GM12878 (cell line): ENCODE results near the gene ADGRL2. TPM values are rescaled to one million over a fixed set of nuclear protein-coding genes. Genes with fewer than 3 reads are reported as not detected.

ENCODE experiments used
- ATAC-seq: fragments of 200-7000 bp; cut with Tn5 transposase; 3 replicates; pipeline ENCODE4 v1.9.1; 2020; ENCODE audit warnings: mild to moderate bottlenecking, moderate library complexity
- BruUV-seq: library from RNA; stranded (reverse); fragments of 400-500 nt; replicated peaks from 2 replicates; lab custom pipeline; 2021; lab: Mats Ljungman, UMichigan
- CTCF ChIA-PET: fragments of 300-600 bp; sonication (Branson Sonifier 250); formaldehyde crosslinking; extraction: SDS; loops from one replicate; lab custom pipeline; 2021; ENCODE audit warnings: inconsistent platforms; lab: Yijun Ruan, JAX
- POLR2A ChIA-PET: fragments of 350-600 bp; formaldehyde crosslinking; extraction: SDS; loops from one replicate; lab custom pipeline; 2021; ENCODE audit warnings: inconsistent platforms; lab: Charles Lee
- RAD21 ChIA-PET: fragments of 300-600 bp; sonication (Branson Sonifier 250); formaldehyde crosslinking; loops from one replicate; lab custom pipeline; 2023; ENCODE audit warnings: antibody characterized with exemption; ENCODE audit not compliant: unreplicated experiment; lab: Charles Lee
- SMC1A ChIA-PET: fragments of 300-600 bp; sonication (Branson Sonifier 250); formaldehyde crosslinking; loops from one replicate; lab custom pipeline; 2023; ENCODE audit not compliant: unreplicated experiment, uncharacterized antibody; lab: Charles Lee
- DNase-seq: peaks from one replicate; pipeline ENCODE4 v3.0.0-alpha.2; 2011; ENCODE audit warnings: low read depth, low spot score
- FAIRE-seq: peaks from 3 replicates; lab custom pipeline; 2011; peaks lifted over from hg19 to GRCh38; lab: Jason Lieb, UNC
- H2AFZ ChIP-seq: 2 replicates; pipeline ENCODE4 v1.6.0; 2011; ENCODE audit warnings: low read depth, low read length, control low read depth; ENCODE audit not compliant: control insufficient read depth
- H3K27ac ChIP-seq: 2 replicates; pipeline ENCODE4 v1.5.1; 2011; ENCODE audit warnings: control low read depth; ENCODE audit not compliant: control insufficient read depth, insufficient read depth
- H3K27me3 ChIP-seq, 2 experiments: replicated peaks in 1 of 2; 2 replicates each; pipeline versions ENCODE4 v1.6.0 to v1.6.1; 2011; ENCODE audit warnings: low read length in 1 of 2; ENCODE audit not compliant: control insufficient read depth in 2 of 2, insufficient read depth in 2 of 2
- H3K36me3 ChIP-seq, 2 experiments: 2 replicates each; pipeline ENCODE4 v1.5.1; 2011; ENCODE audit warnings: low read length in 1 of 2; ENCODE audit not compliant: control insufficient read depth in 2 of 2, insufficient read depth in 2 of 2
- H3K4me1 ChIP-seq: 2 replicates; pipeline ENCODE4 v1.6.1; 2011; ENCODE audit warnings: mild to moderate bottlenecking, low read length, moderate library complexity, mixed read lengths; ENCODE audit not compliant: control insufficient read depth, insufficient read depth
- H3K4me2 ChIP-seq: 2 replicates; pipeline ENCODE4 v1.6.0; 2011; ENCODE audit warnings: control low read depth; ENCODE audit not compliant: control insufficient read depth, insufficient read depth
- H3K4me3 ChIP-seq: fragments of 200-600 bp; sonication (generic); 2 replicates; pipeline ENCODE4 v1.5.1; 2016
- H3K79me2 ChIP-seq: 2 replicates; pipeline ENCODE4 v1.6.0; 2011; ENCODE audit warnings: low read length; ENCODE audit not compliant: control insufficient read depth, insufficient read depth
- H3K9ac ChIP-seq: 2 replicates; pipeline ENCODE4 v1.8.0; 2011; ENCODE audit warnings: low read length, control low read depth, mixed read lengths; ENCODE audit not compliant: control insufficient read depth, insufficient read depth
- H3K9me3 ChIP-seq: replicated peaks from 3 replicates; pipeline ENCODE4 v1.5.1; 2011; ENCODE audit warnings: mild to moderate bottlenecking, low read length; ENCODE audit not compliant: control insufficient read depth, insufficient read depth
- H4K20me1 ChIP-seq: 2 replicates; pipeline ENCODE4 v1.6.0; 2011; ENCODE audit not compliant: control insufficient read depth, insufficient read depth
- HDGF ChIP-seq: fragments of 450-650 bp; IDR thresholded peaks from 2 replicates; pipeline ENCODE4 v1.6.1; 2016; ENCODE audit warnings: antibody characterized with exemption
- NFXL1 ChIP-seq: fragments of 450-650 bp; IDR thresholded peaks from 2 replicates; pipeline ENCODE4 v1.6.1; 2017; ENCODE audit warnings: antibody characterized with exemption, mild to moderate bottlenecking, borderline replicate concordance
- POU2F2 ChIP-seq: IDR thresholded peaks from 3 replicates; pipeline ENCODE4 v1.6.1; 2011; ENCODE audit warnings: low read depth, mild to moderate bottlenecking, low read length, borderline replicate concordance
- SIX5 ChIP-seq: IDR thresholded peaks from 2 replicates; pipeline ENCODE4 v1.6.1; 2011; ENCODE audit warnings: mild to moderate bottlenecking, low read depth, low read length, moderate library complexity; ENCODE audit not compliant: severe bottlenecking
- SMAD5 ChIP-seq: IDR thresholded peaks from 2 replicates; pipeline ENCODE4 v1.6.1; 2016; ENCODE audit warnings: antibody characterized with exemption, low read depth
- SP1 ChIP-seq: IDR thresholded peaks from one replicate; pipeline ENCODE4 v1.6.1; 2011; ENCODE audit warnings: low read depth, low read length
- SREBF1 ChIP-seq: IDR thresholded peaks from 2 replicates; pipeline ENCODE4 v1.6.1; 2012; ENCODE audit warnings: mild to moderate bottlenecking, low read length
- WGBS: methylation state at CpG from one replicate; pipeline ENCODE4 v1.1.6; 2016; ENCODE audit warnings: low lambda C conversion rate; ENCODE audit not compliant: insufficient replicate concordance, insufficient coverage; ENCODE audit errors: missing lambda C conversion rate; 5-methylcytosine and 5-hydroxymethylcytosine counted together
- in situ Hi-C: fragments of 300-500 bp; cut with MboI; formaldehyde crosslinking; loops from 9 replicates; pipeline ENCODE4 v1.14.3; 2018; ENCODE audit warnings: mixed read lengths
- intact Hi-C: fragments of 100-400 bp; cut with micrococcal nuclease; formaldehyde crosslinking; loops from one replicate; pipeline ENCODE4 v1.14.2; 2022; ENCODE audit not compliant: unreplicated experiment
- polyA plus RNA-seq, 11 experiments: library from polyadenylated mRNA; depleted of rRNA in 4 of 11; unstranded in 6 of 11; stranded (reverse) in 5 of 11; fragments of >200 nt; fragmentation: Nextera tagmentation in 4 of 11; fragmentation: Illumina TruSeq in 1 of 11; extraction: Ambion mirVana in 4 of 11; extraction: Trizol in 1 of 11; gene quantifications; 1 replicate in 1 of 11; 2 replicates in 10 of 11; pipeline versions ENCODE4 v1.2.1 to v1.2.3, GENCODE V29; 2011 to 2016; ENCODE audit warnings: inconsistent platforms in 2 of 11, missing spikeins in 2 of 11, low read depth in 1 of 11
- total RNA-seq, 4 experiments: library from RNA; depleted of rRNA in 3 of 4; stranded (reverse); fragments of >200 nt in 3 of 4; fragmentation: Illumina TruSeq in 1 of 4; extraction: Trizol in 1 of 4; gene quantifications; 2 replicates each; pipeline versions ENCODE4 v1.2.1 to v1.2.3, GENCODE V29; 2013 to 2021
- TF ChIP-seq, protein P1 (sequence below): fragments of 150-350 bp; IDR thresholded peaks from 2 replicates; pipeline ENCODE4 v1.6.1; 2016; ENCODE audit warnings: low read depth, low read length
- TF ChIP-seq, protein P2 (sequence below): fragments of 450-650 bp; IDR thresholded peaks from 2 replicates; pipeline ENCODE4 v1.6.1; 2017; ENCODE audit warnings: mild to moderate bottlenecking, low read depth, inconsistent platforms; ENCODE audit not compliant: poor library complexity, severe bottlenecking
- TF ChIP-seq, protein P3 (sequence below): IDR thresholded peaks from 2 replicates; pipeline ENCODE4 v1.6.1; 2012; ENCODE audit warnings: low read depth, low read length, improper control_type of control experiment
- TF ChIP-seq, protein P4 (sequence below): IDR thresholded peaks from 2 replicates; pipeline ENCODE4 v1.6.1; 2012; ENCODE audit warnings: low read depth, low read length, improper control_type of control experiment
- TF ChIP-seq, protein P5 (sequence below): IDR thresholded peaks from 2 replicates; pipeline ENCODE4 v1.6.1; 2011; ENCODE audit warnings: low read depth, mild to moderate bottlenecking, low read length, moderate library complexity, borderline replicate concordance; ENCODE audit errors: extremely low read depth

ADGRL2 gene
- total and polyA plus RNA-seq, 10 of the 15 experiments (the other 5 are each of a cell fraction or from before 2014, with no cell fraction given), result 0.03 to 13.6 (median 0.21) TPM

DNA sequence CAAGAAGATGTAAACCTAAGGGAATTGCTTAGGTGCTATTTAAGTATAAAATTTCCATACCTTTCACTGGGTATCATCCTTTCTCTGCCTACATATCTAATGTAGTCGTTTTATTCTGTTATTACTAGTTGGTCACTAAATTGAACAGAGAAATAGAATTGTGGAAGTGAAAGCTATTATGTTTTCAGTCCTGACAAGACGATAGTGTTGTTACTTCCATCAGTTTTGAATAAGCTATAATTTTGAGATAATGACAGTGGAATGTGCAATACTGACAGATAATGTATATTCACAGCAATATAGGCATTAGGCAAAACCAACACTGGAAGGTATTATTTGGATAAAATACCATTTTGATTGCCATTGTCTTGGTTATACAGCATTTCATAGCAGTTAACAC is 181.8 kb downstream of the ADGRL2 start (continued):
- TF ChIP-seq, protein P1, sequence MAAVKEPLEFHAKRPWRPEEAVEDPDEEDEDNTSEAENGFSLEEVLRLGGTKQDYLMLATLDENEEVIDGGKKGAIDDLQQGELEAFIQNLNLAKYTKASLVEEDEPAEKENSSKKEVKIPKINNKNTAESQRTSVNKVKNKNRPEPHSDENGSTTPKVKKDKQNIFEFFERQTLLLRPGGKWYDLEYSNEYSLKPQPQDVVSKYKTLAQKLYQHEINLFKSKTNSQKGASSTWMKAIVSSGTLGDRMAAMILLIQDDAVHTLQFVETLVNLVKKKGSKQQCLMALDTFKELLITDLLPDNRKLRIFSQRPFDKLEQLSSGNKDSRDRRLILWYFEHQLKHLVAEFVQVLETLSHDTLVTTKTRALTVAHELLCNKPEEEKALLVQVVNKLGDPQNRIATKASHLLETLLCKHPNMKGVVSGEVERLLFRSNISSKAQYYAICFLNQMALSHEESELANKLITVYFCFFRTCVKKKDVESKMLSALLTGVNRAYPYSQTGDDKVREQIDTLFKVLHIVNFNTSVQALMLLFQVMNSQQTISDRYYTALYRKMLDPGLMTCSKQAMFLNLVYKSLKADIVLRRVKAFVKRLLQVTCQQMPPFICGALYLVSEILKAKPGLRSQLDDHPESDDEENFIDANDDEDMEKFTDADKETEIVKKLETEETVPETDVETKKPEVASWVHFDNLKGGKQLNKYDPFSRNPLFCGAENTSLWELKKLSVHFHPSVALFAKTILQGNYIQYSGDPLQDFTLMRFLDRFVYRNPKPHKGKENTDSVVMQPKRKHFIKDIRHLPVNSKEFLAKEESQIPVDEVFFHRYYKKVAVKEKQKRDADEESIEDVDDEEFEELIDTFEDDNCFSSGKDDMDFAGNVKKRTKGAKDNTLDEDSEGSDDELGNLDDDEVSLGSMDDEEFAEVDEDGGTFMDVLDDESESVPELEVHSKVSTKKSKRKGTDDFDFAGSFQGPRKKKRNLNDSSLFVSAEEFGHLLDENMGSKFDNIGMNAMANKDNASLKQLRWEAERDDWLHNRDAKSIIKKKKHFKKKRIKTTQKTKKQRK, result no peak
- TF ChIP-seq SREBF1, result no peak
- TF ChIP-seq, protein P2, sequence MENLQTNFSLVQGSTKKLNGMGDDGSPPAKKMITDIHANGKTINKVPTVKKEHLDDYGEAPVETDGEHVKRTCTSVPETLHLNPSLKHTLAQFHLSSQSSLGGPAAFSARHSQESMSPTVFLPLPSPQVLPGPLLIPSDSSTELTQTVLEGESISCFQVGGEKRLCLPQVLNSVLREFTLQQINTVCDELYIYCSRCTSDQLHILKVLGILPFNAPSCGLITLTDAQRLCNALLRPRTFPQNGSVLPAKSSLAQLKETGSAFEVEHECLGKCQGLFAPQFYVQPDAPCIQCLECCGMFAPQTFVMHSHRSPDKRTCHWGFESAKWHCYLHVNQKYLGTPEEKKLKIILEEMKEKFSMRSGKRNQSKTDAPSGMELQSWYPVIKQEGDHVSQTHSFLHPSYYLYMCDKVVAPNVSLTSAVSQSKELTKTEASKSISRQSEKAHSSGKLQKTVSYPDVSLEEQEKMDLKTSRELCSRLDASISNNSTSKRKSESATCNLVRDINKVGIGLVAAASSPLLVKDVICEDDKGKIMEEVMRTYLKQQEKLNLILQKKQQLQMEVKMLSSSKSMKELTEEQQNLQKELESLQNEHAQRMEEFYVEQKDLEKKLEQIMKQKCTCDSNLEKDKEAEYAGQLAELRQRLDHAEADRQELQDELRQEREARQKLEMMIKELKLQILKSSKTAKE, result no peak

DNA sequence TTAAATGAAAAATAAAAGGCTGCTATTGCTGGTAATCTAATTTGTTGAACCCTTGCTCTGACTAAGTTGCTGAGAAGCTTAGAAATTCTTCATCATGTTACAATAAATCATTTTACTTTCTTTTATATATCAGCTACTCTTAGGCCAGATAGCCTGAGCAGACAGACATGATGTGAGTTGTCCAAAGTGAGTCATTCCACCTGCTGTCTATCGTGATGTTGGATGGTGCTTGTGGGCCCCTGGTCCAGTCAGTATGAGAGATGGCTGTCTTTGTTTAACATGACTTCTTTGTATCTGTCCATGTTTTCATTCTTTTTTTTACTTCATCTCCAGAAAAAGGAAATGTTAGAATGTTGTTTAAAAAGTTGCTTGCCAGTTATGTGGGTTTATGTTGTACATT is 188.8 kb downstream of the ADGRL2 start:
- RAD21 ChIA-PET, result no interaction called here
- DNase-seq, result no peak
- H3K4me1 ChIP-seq, result no peaks in the 10 kb centered on the region
- ATAC-seq, result no peak
- no peak overlapping the region for H3K4me3 ChIP-seq
- no peak for FAIRE-seq
- no peaks in the 10 kb centered on the region for H3K36me3 ChIP-seq
- intact Hi-C loops, result no loop called here
- POLR2A ChIA-PET, result interaction anchor here (0.7 kb wide), 1 partner anchor 10 kb away, joined by 3 read pairs; no protein-coding TSS in a partner anchor
- 0% methylated on average over 1 of the region's 1 CpG for WGBS
- in situ Hi-C loops, result no loop called here
- CTCF ChIA-PET, result no interaction called here
- H3K79me2 ChIP-seq, result no peaks in the 10 kb centered on the region
- H2AFZ ChIP-seq, result no peak overlapping the region
- H3K9me3 ChIP-seq, result no peaks in the 10 kb centered on the region
- no peak overlapping the region for H3K9ac ChIP-seq
- no peak overlapping the region for H3K27ac ChIP-seq
- no peak overlapping the region for H3K4me2 ChIP-seq
- no peaks in the 10 kb centered on the region for H4K20me1 ChIP-seq
- no peaks in the 10 kb centered on the region; a peak in 1 of 4 replicates for H3K27me3 ChIP-seq
- SMC1A ChIA-PET, result no interaction called here
- BruUV-seq, result no TSS peak
- TF ChIP-seq SMAD5, result no peak
- TF ChIP-seq SP1, result no peak
- TF ChIP-seq, protein P3, sequence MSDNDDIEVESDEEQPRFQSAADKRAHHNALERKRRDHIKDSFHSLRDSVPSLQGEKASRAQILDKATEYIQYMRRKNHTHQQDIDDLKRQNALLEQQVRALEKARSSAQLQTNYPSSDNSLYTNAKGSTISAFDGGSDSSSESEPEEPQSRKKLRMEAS, result no peak
- TF ChIP-seq, protein P4, sequence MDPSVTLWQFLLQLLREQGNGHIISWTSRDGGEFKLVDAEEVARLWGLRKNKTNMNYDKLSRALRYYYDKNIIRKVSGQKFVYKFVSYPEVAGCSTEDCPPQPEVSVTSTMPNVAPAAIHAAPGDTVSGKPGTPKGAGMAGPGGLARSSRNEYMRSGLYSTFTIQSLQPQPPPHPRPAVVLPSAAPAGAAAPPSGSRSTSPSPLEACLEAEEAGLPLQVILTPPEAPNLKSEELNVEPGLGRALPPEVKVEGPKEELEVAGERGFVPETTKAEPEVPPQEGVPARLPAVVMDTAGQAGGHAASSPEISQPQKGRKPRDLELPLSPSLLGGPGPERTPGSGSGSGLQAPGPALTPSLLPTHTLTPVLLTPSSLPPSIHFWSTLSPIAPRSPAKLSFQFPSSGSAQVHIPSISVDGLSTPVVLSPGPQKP, result no peak
- no peak for TF ChIP-seq HDGF
- TF ChIP-seq NFXL1, result no peak
- TF ChIP-seq, protein P5, sequence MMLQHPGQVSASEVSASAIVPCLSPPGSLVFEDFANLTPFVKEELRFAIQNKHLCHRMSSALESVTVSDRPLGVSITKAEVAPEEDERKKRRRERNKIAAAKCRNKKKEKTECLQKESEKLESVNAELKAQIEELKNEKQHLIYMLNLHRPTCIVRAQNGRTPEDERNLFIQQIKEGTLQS, result no peak
- no peak for TF ChIP-seq SIX5
- TF ChIP-seq POU2F2, result no peak
